SU-DHL-6 (cell line): Measurements from ENCODE around the gene EIF5A.

Experiments
- H2AFZ ChIP-seq: fragments of 200-600 bp; sonication (generic); 2 replicates; pipeline ENCODE4 v1.6.1; 2014; ENCODE audit warnings: low read depth, mild to moderate bottlenecking, moderate library complexity, mixed read lengths, antibody characterized with exemption, low read length; ENCODE audit not compliant: severe bottlenecking
- H3F3A ChIP-seq: fragments of 200-600 bp; shearing (Covaris generic); 2 replicates; pipeline ENCODE4 v1.6.0; 2016; ENCODE audit warnings: antibody characterized with exemption, mild to moderate bottlenecking; ENCODE audit not compliant: insufficient read depth
- H3K27ac ChIP-seq: fragments of 200-600 bp; sonication (generic); 2 replicates; pipeline ENCODE4 v1.5.1; 2016; ENCODE audit warnings: low read depth, mild to moderate bottlenecking, low read length, moderate library complexity, mixed read lengths
- H3K27me3 ChIP-seq: fragments of 200-600 bp; sonication (generic), shearing (Covaris generic); 2 replicates; pipeline ENCODE4 v1.6.0; 2014; ENCODE audit warnings: mild to moderate bottlenecking, low read length
- H3K36me3 ChIP-seq: fragments of 200-600 bp; sonication (generic); 2 replicates; pipeline ENCODE4 v1.6.1; 2014; ENCODE audit warnings: mild to moderate bottlenecking, low read length, mixed read lengths
- H3K4me2 ChIP-seq: fragments of 300-600, 200-600 bp; shearing (Covaris generic), sonication (generic); 2 replicates; pipeline ENCODE4 v1.6.0; 2014; ENCODE audit warnings: low read length, low read depth, mild to moderate bottlenecking; ENCODE audit not compliant: poor library complexity, severe bottlenecking
- H3K4me3 ChIP-seq: fragments of 200-600 bp; sonication (generic); 2 replicates; pipeline ENCODE4 v1.5.1; 2014; ENCODE audit warnings: antibody characterized with exemption, low read length, mild to moderate bottlenecking, mixed read lengths; ENCODE audit not compliant: insufficient read depth, poor library complexity, severe bottlenecking
- H3K79me2 ChIP-seq: fragments of 200-600 bp; sonication (generic); 2 replicates; pipeline ENCODE4 v1.6.1; 2014; ENCODE audit warnings: mild to moderate bottlenecking, low read length, moderate library complexity; ENCODE audit not compliant: insufficient read depth
- H3K9ac ChIP-seq: fragments of 200-600 bp; sonication (generic); 2 replicates; pipeline ENCODE4 v1.7.0; 2014; ENCODE audit warnings: mild to moderate bottlenecking, low read length
- H3K9me2 ChIP-seq: fragments of 200-600 bp; sonication (generic); replicated peaks from 2 replicates; pipeline ENCODE4 v1.6.1; 2014; ENCODE audit warnings: low read length; ENCODE audit not compliant: insufficient read depth
- H3K9me3 ChIP-seq: fragments of 200-600 bp; sonication (generic); 2 replicates; pipeline ENCODE4 v1.6.1; 2014; ENCODE audit warnings: low read length, mixed read lengths; ENCODE audit not compliant: insufficient read depth
- H4K20me1 ChIP-seq: fragments of 200-600 bp; sonication (generic); 2 replicates; pipeline ENCODE4 v1.6.1; 2014; ENCODE audit warnings: low read depth, mild to moderate bottlenecking, antibody characterized with exemption, low read length, moderate library complexity, mixed read lengths
- CTCF ChIP-seq: fragments of 200-600 bp; sonication (generic); IDR thresholded peaks from one replicate; pipeline ENCODE4 v1.5.1; 2017; ENCODE audit warnings: antibody characterized with exemption, mild to moderate bottlenecking, low read length, moderate library complexity; ENCODE audit not compliant: insufficient read depth, poor library complexity, severe bottlenecking
- EZH2phosphoT487 ChIP-seq: fragments of 200-600 bp; sonication (generic), shearing (Covaris generic); conservative IDR thresholded peaks from 2 replicates; pipeline ENCODE4 v1.6.1; 2018; ENCODE audit warnings: mild to moderate bottlenecking, antibody characterized with exemption, low read length, moderate library complexity, mixed read lengths

The EIF5A gene

GRCh38 chr17:7260151-7260550 lies 47.3 kb upstream of the EIF5A start:
- Histone ChIP-seq H3K79me2 (no peaks in the 10 kb centered on the region), H3K27ac (no peak overlapping the region), H3K4me3 (no peak overlapping the region), H3K4me2 (no peak overlapping the region), H3K36me3 (0 out of 2 replicates have a peak, but pooled peaks cover 2% of the 10 kb centered on the region), H2AFZ (no peak overlapping the region), H4K20me1 (no peaks in the 10 kb centered on the region), H3K9ac (no peak overlapping the region), H3F3A (no peaks in the 10 kb centered on the region), H3K27me3 (no peaks in the 10 kb centered on the region), H3K9me2 (no peaks in the 10 kb centered on the region), H3K9me3 (no peaks in the 10 kb centered on the region)
- TF ChIP-seq EZH2phosphoT487, result no peak
- TF ChIP-seq CTCF, result no peak

GRCh38 chr17:7260651-7261378 lies 46.6 kb upstream of the EIF5A start:
- Histone ChIP-seq H3K9me3 (no peaks in the 10 kb centered on the region), H3K4me2 (no peak overlapping the region), H3K9ac (no peak overlapping the region), H3F3A (no peaks in the 10 kb centered on the region), H3K4me3 (no peak overlapping the region), H2AFZ (no peak overlapping the region), H3K27me3 (no peaks in the 10 kb centered on the region), H3K36me3 (0 out of 2 replicates have a peak, but pooled peaks cover 2% of the 10 kb centered on the region), H4K20me1 (no peaks in the 10 kb centered on the region), H3K79me2 (no peaks in the 10 kb centered on the region), H3K9me2 (no peaks in the 10 kb centered on the region), H3K27ac (no peak overlapping the region)
- TF ChIP-seq CTCF (no peak), EZH2phosphoT487 (no peak)

GRCh38 chr17:7261379-7262191 lies 45.8 kb upstream of the EIF5A start:
- 0 out of 2 replicates have a peak, but pooled peaks cover 2% of the 10 kb centered on the region for H3K36me3 ChIP-seq
- no peak overlapping the region for H3K9ac ChIP-seq
- H3K9me3 ChIP-seq, result no peaks in the 10 kb centered on the region
- H4K20me1 ChIP-seq, result no peaks in the 10 kb centered on the region
- H3K27me3 ChIP-seq, result no peaks in the 10 kb centered on the region
- no peaks in the 10 kb centered on the region for H3K79me2 ChIP-seq
- no peak for TF ChIP-seq CTCF
- TF ChIP-seq EZH2phosphoT487, result no peak
- H3K4me2 ChIP-seq, result no peak overlapping the region
- no peak overlapping the region for H2AFZ ChIP-seq
- H3F3A ChIP-seq, result no peaks in the 10 kb centered on the region
- H3K4me3 ChIP-seq, result no peak overlapping the region
- H3K9me2 ChIP-seq, result no peaks in the 10 kb centered on the region
- no peak overlapping the region for H3K27ac ChIP-seq
